Activated CD4-positive, alpha-beta T cell treated with anti-CD3 and anti-CD28 coated beads, Interleukin-2, amount 50 U/mL, for 4 hours (primary cell): Measurements from ENCODE around the gene SLC35G3.
"Not testable (repeated sequence)": the region's sequence is repeated elsewhere in the genome, so short reads cannot be mapped to it uniquely, and the experiment has no call there.

Experiments
- DNase-seq, 2 experiments: peaks; one replicate each; pipeline ENCODE4 v3.0.0-alpha.2; 2020

SLC35G3 gene

GRCh38 chr17:35194001-35194400 is at the start of gene SLC35G3:
SLC35G3 (minus strand) TSS chr17:35194393; CDS start chr17:35194307, 86 bp downstream.
- not testable (repeated sequence) for DNase-seq

GRCh38 chr17:35243561-35244340 is 49.6 kb upstream of the SLC35G3 start:
- DNase-seq: peak; percentile 48 to 50

DNA sequence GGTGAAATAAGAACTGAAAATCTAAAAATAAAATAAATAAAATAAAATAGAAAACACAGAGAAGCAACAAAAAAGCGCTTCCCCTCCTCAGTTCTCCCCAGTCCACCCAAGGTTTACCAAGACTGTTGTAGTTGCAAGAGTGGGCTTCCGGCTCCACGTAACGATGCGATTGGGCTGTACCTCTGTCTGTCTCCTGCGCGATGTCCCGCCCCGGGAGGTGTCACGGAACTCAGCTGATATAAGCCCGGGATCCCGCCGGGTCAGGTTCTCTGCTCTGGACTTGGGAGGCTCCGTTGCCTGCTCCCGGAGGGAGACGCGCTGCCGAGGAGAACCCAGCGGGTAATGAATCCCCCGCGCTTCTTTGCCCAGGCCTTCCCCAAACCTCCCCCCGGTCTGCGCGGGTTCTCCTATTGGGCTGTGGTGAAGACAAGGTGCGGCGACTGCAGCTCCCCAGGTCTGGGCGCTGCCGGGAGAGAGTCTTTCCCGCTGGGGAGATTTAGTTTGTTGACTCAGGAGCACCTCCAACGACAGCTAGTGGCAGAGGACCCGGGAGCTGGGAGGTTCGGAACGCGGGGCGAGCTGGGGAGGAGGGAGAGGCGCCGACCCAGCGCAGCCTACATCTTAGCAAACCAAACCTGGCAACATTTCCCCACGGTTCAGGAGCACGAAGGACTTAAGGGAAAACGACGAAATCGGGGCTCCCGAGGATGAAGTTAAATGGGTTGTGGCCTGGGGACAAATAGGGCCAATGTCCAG is 48.8 kb upstream of the SLC35G3 start, which contains the start of gene SLFN5:
TSS of gene SLFN5 (plus strand) at position 268 of the 756 bp plus-strand sequence. CDS start 15,619 bp downstream, outside the sequence.
- peak; percentile 93 to 95 for DNase-seq

DNA sequence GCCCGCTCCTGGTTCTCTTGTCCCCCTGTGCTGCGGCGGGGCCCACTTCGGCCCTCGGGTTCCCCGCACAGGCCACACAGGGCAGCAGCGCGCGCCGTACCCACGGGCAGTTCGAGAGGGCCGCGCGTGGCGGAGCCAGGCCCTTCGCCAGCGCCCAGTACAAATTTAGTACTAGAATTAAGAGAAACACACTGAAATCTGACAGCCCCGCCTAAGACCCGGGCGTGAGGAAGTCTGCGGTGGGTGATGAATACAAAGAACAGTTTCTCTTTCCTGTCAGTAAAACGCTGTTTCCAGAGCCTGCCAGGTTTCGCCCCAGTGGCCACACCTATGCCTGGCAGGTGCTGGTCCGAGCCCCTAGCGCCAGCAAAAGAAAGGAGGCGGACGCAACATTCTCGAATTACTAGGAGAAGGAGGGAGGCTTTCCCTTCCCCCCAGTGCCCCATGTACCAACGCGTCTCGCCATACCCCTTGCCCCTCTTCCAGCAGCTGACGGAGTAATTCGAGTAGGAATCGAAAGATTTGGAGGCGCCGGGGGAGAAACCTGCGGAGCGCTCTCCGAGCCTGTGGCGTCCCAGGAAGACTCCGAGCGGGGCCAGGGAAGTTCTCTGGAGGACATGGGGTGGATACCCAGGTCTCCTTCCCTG is 48.1 kb upstream of the SLC35G3 start:
- peak; percentile 84 for DNase-seq

- DNase-seq: peak; percentile 45 to 54
These were observed 47.3 kb upstream of the SLC35G3 start for GRCh38 chr17:35241520-35241919.

GRCh38 chr17:35240861-35241260 is 46.7 kb upstream of the SLC35G3 start:
- no peak for DNase-seq

- DNase-seq: no peak
These were observed 45.6 kb upstream of the SLC35G3 start for GRCh38 chr17:35239823-35240222.

- DNase-seq: no peak
These were observed 44.6 kb upstream of the SLC35G3 start for GRCh38 chr17:35238821-35239220.

GRCh38 chr17:35236821-35237220 is 42.6 kb upstream of the SLC35G3 start:
- DNase-seq: no peak

GRCh38 chr17:35235917-35236316 is 41.7 kb upstream of the SLC35G3 start:
- DNase-seq: no peak

GRCh38 chr17:35235289-35235688 is 41.1 kb upstream of the SLC35G3 start:
- no peak for DNase-seq

DNA sequence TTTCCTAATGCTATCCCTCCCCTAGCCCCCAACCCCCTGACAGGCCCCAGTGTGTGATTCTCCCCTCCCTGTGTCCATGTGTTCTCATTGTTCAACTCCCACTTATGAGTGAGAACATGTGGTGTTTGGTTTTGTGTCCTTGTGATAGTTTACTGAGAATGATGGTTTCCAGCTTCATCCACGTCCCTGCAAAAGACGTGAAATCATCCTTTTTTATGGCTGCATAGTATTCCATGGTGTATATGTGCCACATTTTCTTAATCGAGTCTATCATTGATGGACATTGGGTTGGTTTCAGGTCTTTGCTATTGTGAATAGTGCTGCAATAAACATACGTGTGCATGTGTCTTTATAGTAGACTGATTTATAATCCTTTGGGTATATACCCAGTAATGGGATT is 40.1 kb upstream of the SLC35G3 start:
- DNase-seq: not testable (repeated sequence)

- no peak for DNase-seq
These were observed 35.4 kb upstream of the SLC35G3 start for GRCh38 chr17:35229638-35230037.

GRCh38 chr17:35227546-35227945 is 33.4 kb upstream of the SLC35G3 start:
- no peak for DNase-seq

- no peak for DNase-seq
These were observed 30.2 kb upstream of the SLC35G3 start for GRCh38 chr17:35224436-35224835.

GRCh38 chr17:35222452-35222851 is 28.3 kb upstream of the SLC35G3 start:
- no peak for DNase-seq

- no peak for DNase-seq
These were observed 24.7 kb upstream of the SLC35G3 start for GRCh38 chr17:35218915-35219314.

DNA sequence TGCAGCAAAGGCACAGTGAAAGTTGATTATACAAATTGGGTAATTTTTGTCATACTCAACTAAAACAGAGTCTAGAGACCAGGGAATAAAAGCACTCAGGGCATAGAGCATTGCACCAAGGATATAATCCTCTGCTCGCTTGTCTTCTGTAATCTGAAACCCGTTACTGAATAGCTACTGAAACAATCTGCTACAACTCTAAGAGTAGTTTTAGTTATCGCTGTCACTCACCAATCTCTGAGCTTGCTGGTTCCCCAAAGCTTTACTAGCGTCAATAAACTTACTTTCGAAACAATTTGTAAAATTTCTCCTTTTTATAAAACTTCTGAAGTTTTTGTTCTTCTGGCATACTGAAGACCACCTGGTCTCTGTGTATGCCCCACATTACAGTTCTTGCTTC is 22.9 kb upstream of the SLC35G3 start:
- DNase-seq: no peak

DNA sequence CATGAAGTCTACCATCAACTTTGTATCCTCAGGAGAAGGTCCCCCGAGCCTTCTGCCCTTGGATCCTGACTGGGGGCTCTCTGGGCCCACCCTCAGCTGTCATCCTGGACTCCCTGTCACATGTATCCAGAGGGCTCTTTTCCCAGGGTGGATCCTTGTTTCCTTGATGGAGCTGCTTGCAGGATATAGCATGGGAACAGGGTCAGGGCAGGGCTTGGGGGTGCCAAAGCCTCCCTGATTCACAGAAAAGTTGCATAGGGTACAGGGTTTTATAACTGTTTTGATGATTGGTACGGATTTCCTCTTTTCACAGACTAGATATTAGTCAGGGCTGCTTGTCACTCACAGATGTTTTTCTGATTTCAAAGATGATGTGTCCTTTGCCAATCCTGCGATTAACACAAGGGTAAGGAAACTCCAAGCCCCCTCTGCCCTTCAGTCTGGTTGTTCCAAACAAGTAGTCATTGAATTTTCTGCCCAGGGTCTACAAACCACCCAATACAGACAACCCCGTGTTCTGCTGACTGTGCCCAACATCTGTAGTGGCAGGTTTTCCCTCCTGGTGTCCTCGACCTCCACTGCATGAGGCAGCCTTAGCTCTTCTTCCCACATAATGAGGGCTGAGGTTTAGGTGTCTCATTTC is 20.6 kb upstream of the SLC35G3 start:
- DNase-seq: no peak

- DNase-seq: no peak
These were observed 20.0 kb upstream of the SLC35G3 start for GRCh38 chr17:35214192-35214591.

- no peak for DNase-seq
These were observed 19.3 kb upstream of the SLC35G3 start for GRCh38 chr17:35213412-35213940.

DNA sequence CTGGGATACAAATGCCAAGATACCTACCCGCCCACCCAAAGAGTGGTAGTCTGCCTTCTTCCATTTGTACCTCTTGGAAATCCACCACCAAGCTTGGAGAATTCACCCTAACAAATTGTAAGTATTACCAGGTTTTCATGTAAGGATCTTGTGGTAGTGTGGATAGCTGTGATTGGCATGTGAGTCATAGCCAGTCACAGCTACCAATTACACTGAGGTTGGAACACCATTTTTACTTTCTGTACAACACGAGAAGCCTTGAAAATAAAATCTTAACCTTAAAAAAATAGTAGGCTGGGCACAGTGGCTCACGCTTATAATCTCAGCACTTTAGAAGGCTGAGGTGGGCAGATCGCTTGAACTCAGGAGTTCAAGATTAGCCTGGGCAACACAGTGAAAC is 18.5 kb upstream of the SLC35G3 start:
- no peak for DNase-seq

DNA sequence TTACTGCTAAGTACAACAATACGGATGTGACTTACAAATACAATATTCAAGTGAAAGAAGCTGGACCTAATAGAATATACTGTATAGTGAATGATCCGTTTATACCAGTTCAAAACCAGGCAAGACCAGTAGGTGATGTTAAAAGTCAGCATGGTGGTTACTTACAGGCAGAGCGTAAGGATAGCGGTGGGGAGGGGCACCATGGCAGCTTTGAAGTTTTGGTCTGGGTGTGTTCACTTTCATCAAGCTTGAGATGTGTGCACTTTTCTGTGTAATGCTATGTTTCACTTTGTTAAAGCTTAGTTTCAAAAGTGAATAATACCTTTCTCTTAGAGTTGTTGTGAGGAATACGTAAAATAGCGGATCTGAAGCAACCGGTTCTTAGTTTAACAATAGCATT is 16.5 kb upstream of the SLC35G3 start:
- DNase-seq: peak; percentile 28 to 33
